ENCODE results near the gene NPAS4. TPM values are rescaled to one million over a fixed set of nuclear protein-coding genes. Genes with fewer than 3 reads are reported as not detected.
A peak's percentile ranks its signal among the peaks of the same experiment; 100 is the strongest.
"Not testable (repeated sequence)": the region's sequence is repeated elsewhere in the genome, so short reads cannot be mapped to it uniquely, and the experiment has no call there.

The NPAS4 gene
- total RNA-seq, 4 donors from 2014 or later = 0.38 TPM; not detected in 3

DNA sequence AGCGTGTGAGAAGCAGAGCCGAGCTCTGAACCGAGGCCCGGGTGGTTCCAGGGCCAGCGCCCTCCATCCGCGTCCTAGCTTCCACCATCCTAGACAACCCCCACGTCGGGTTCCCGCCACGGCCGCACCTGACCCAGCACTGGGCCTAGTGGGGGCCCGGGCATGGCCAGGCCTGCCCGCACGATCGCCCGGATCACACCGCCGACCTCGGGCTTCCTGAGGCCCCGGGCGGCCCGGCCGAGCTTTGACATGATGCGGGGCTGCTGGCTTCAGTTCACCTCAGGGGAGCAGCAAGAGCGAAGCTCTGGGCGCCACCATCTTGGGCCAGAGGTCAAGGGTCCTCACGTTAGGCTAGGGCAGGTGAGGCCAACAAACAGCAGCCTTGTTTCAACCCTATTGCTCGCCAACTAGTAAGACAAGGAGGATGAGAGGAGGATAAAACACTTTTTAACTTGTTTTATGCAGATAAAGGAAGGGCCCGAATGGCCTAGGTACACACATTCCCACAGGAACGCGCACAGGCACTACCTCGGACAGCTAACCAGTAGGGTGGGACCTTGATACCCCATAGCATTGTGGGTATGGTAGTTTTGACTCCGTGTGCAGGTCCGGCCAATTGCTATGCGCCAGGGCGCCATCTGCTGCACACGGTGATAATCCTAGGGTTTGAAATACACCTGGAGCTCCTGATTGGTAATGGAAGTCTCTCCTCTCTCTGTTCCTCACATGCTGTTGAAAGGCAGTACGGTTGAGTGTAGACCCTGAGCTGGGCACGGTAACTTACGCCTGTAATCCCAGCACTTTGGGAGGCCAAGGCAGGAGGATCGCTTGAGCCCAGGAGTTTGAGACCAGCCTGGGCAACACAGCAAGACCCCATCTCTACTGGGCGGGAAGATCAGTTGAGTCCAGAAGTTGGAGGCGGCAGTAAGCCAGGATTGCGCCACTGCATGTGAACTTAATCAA lies 17.9 kb downstream of the NPAS4 start, which contains the start of gene MRPL11:
Gene MRPL11 (minus strand): TSS at position 345 of the 963 bp plus-strand sequence. CDS start 94 bp downstream, at position 251.
- Histone ChIP-seq H3K36me3 (peaks cover 0 to 35% (median 7%) of the 10 kb centered on the region in 3 donors), H3K9me3 (peaks cover 0 to 8% (median 0%) of the 10 kb centered on the region in 3 donors), H3K4me1 (peaks cover 5 to 19% (median 8%) of the 10 kb centered on the region in 3 donors), H3K4me3 (peak within 1 kb of the TSS; percentile 65 to 91 (median 84)), H3K27ac (peak within 1 kb of the TSS; percentile 87 to 96 (median 90)), H3K27me3 (no peaks in the 10 kb centered on the region)
- 10 to 29% methylated on average over 13 to 26 of the region's 45 CpGs for WGBS, 2 donors
- TF ChIP-seq POLR2A (IDR thresholded peaks at IDR 0.05) = no peak
- TF ChIP-seq, protein P1, sequence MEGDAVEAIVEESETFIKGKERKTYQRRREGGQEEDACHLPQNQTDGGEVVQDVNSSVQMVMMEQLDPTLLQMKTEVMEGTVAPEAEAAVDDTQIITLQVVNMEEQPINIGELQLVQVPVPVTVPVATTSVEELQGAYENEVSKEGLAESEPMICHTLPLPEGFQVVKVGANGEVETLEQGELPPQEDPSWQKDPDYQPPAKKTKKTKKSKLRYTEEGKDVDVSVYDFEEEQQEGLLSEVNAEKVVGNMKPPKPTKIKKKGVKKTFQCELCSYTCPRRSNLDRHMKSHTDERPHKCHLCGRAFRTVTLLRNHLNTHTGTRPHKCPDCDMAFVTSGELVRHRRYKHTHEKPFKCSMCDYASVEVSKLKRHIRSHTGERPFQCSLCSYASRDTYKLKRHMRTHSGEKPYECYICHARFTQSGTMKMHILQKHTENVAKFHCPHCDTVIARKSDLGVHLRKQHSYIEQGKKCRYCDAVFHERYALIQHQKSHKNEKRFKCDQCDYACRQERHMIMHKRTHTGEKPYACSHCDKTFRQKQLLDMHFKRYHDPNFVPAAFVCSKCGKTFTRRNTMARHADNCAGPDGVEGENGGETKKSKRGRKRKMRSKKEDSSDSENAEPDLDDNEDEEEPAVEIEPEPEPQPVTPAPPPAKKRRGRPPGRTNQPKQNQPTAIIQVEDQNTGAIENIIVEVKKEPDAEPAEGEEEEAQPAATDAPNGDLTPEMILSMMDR (IDR thresholded peaks at IDR 0.05) = peak; percentile 33 to 85 (median 54)
- intact Hi-C loops (cut with DNase I) = no loop called here
- DNase-seq = peak; percentile 42

DNA sequence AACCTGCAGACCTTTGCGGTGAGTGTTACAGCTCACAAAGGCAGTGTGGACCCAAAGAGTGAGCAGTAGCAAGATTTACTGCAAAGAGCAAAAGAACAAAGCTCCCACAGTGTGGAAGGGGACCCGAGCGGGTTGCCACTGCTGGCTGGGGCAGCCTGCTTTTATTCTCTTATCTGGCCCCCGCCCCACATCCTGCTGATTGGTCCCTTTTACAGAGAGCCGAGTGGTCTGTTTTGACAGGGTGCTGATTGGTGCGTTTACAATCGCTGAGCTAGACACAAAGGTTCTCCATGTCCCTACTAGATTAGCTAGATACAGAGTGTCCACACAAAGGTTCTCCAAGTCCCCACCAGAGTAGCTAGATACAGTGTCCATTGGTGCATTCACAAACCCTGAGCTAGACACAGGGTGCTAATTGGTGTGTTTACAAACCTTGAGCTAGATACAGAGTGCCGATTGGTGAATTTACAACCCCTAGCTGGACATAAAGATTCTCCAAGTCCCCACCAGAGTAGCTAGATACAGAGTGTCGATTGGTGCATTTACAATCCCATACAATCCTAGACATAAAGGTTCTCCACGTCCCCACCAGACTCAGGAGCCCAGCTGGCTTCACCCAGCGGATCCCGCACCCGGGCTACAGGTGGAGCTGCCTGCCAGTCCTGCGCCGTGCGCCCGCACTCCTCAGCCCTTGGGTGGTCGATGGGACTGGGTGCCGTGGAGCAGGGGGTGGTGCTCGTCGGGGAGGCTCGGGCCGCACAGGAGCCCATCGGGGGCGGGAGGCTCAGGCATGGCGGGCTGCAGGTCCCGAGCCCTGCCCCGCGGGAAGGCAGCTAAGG lies 19.5 kb downstream of the NPAS4 start:
- intact Hi-C loops (cut with DNase I); DNase-seq; H3K27me3 ChIP-seq; H3K27ac ChIP-seq; H3K9me3 ChIP-seq; H3K4me3 ChIP-seq: not testable (repeated sequence)
- peaks cover 5 to 19% (median 8%) of the 10 kb centered on the region in 3 donors for H3K4me1 ChIP-seq
- peaks cover 0 to 20% (median 4%) of the 10 kb centered on the region in 3 donors for H3K36me3 ChIP-seq
- WGBS, 2 donors = 78 to 86% methylated on average over 7 to 14 of the region's 29 CpGs

DNA sequence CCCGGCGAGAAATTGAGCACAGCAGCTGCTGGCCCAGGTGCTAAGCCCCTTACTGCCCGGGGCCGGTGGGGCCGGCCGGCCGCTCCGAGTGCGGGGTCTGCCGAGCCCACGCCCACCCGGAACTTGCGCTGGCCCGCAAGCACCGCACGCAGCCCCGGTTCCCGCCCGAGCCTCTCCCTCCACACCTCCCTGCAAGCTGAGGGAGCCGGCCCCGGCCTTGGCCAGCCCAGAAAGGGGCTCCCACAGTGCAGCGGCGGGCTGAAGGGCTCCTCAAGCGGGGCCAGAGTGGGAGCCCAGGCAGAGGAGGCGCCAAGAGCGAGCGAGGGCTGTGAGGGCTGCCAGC lies 20.1 kb downstream of the NPAS4 start:
- H3K4me1 ChIP-seq = peaks cover 5 to 19% (median 8%) of the 10 kb centered on the region in 3 donors
- 94 to 100% methylated on average over 2 to 3 of the region's 27 CpGs for WGBS, 2 donors
- intact Hi-C loops (cut with DNase I); DNase-seq; H3K27ac ChIP-seq; H3K9me3 ChIP-seq; H3K27me3 ChIP-seq; H3K4me3 ChIP-seq: not testable (repeated sequence)
- H3K36me3 ChIP-seq = peaks cover 0 to 14% (median 0%) of the 10 kb centered on the region in 3 donors

DNA sequence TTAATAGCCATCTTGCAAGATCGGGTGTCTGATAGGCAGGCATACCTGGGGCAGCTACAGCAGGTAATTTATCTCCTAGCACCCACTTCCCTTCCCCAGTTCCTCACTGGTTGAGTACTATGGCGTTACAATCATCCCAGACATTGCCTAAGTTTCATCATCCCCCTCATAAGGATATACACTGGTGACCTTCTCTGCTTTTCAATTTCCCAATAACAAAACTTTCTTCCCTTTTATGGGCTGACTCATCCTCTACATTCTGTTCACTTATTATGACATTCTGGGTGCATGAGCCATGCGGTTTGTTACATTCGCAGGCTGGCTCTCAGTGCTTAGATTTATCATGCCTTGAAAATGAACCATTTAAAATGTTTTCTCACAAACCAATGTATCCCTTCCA lies 22.8 kb downstream of the NPAS4 start:
- Histone ChIP-seq H3K4me1 (peaks cover 0 to 3% (median 0%) of the 10 kb centered on the region in 3 donors), H3K27ac (no peak overlapping the region), H3K27me3 (no peaks in the 10 kb centered on the region), H3K9me3 (peaks cover 0 to 8% (median 0%) of the 10 kb centered on the region in 3 donors), H3K36me3 (no peaks in the 10 kb centered on the region), H3K4me3 (no peak overlapping the region)
- TF ChIP-seq, protein P1 (IDR thresholded peaks at IDR 0.05) = no peak
- no peak for TF ChIP-seq POLR2A (IDR thresholded peaks at IDR 0.05)
- no peak for DNase-seq
- WGBS, 2 donors = 73 to 77% methylated on average over 4 of the region's 4 CpGs
- intact Hi-C loops (cut with DNase I) = no loop called here

DNA sequence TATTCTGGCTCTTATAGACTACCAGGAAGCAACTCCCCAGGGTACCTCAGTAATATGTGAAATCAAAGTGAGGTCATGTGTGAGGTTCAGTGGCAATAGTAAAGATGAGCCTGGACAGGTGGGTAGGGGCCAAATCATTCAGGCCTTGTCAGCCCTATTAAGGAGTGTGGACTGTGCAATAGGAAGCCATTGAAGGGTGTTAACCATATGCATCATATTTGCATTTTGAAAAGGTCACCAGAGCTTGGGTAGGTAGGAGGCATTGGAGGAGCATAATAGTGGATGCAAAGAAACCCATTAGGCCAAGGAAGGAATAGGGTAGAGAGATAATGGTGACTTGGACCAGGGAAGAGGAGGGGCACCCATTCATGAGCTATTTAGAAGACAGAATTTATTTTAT lies 26.2 kb downstream of the NPAS4 start:
- DNase-seq = no peak
- no peak for TF ChIP-seq POLR2A (IDR thresholded peaks at IDR 0.05)
- TF ChIP-seq, protein P1 (IDR thresholded peaks at IDR 0.05) = no peak
- intact Hi-C loops (cut with DNase I) = no loop called here
- Histone ChIP-seq H3K4me1 (no peaks in the 10 kb centered on the region), H3K27ac (no peak overlapping the region), H3K27me3 (no peaks in the 10 kb centered on the region), H3K36me3 (no peaks in the 10 kb centered on the region), H3K4me3 (no peak overlapping the region), H3K9me3 (peaks cover 0 to 8% (median 0%) of the 10 kb centered on the region in 3 donors)

All from esophagus squamous epithelium (tissue), 5 donors.